Breast epithelium (tissue), 4 donors: ENCODE measurements around the gene TPPP. TPM values are rescaled to one million over a fixed set of nuclear protein-coding genes. Genes with fewer than 3 reads are reported as not detected.
"Not testable (repeated sequence)": the region's sequence is repeated elsewhere in the genome, so short reads cannot be mapped to it uniquely, and the experiment has no call there.

Experiments
- DNase-seq, 2 donors: peaks; one replicate each; pipeline ENCODE4 v3.0.0-alpha.2; 2019; ENCODE audit warnings: low spot score in 2 of 2
- H3K27ac ChIP-seq, 2 donors: fragments of 200-600 bp; sonication (generic) in 1 of 2; one replicate each; pipeline ENCODE4 v1.5.1; 2016 to 2019; ENCODE audit warnings: mild to moderate bottlenecking in 1 of 2
- H3K27me3 ChIP-seq, 2 donors: fragments of 200-600 bp; sonication (generic) in 1 of 2; one replicate each; pipeline versions ENCODE4 v1.5.1 to v1.6.0; 2017 to 2019; ENCODE audit warnings: control low read depth in 1 of 2, mild to moderate bottlenecking in 1 of 2
- H3K36me3 ChIP-seq: fragments of 200-600 bp; one replicate; pipeline ENCODE4 v1.5.1; 2019
- H3K4me1 ChIP-seq, 2 donors: fragments of 200-600 bp; sonication (generic); one replicate each; pipeline ENCODE4 v1.5.1; 2016 to 2019; ENCODE audit warnings: control low read depth in 1 of 2
- H3K4me3 ChIP-seq, 3 donors: fragments of 200-600 bp; sonication (generic); 1 replicate in 2 of 3; 2 replicates in 1 of 3; pipeline ENCODE4 v1.5.1; 2016 to 2019; ENCODE audit warnings: mild to moderate bottlenecking in 3 of 3, moderate library complexity in 2 of 3
- H3K9me3 ChIP-seq, 2 donors: fragments of 200-600 bp; sonication (generic) in 1 of 2; one replicate each; pipeline ENCODE4 v1.5.1; 2016 to 2019; ENCODE audit warnings: control low read depth in 1 of 2
- POLR2A ChIP-seq: fragments of 450-650 bp; IDR thresholded peaks from one replicate; pipeline ENCODE4 v1.6.1; 2016; ENCODE audit warnings: antibody characterized with exemption, mild to moderate bottlenecking, moderate library complexity
- POLR2AphosphoS5 ChIP-seq, 3 donors: sonication (generic); formaldehyde crosslinking; IDR thresholded peaks; one replicate each; pipeline ENCODE4 v1.6.1; 2017; ENCODE audit warnings: antibody characterized with exemption in 3 of 3
- intact Hi-C: fragments of 100-400 bp; cut with DNase I; formaldehyde crosslinking; loops from one replicate; pipeline ENCODE4 v1.15.1; 2023; ENCODE audit warnings: low total_unique reads
- total RNA-seq, 3 donors: library from RNA; depleted of rRNA; stranded (reverse); fragments of >200 nt; gene quantifications; one replicate each; pipeline ENCODE4 v1.1.0, GENCODE V29; 2016
- TF ChIP-seq, protein P1 (sequence below), 3 donors: fragments of 450-650 bp; IDR thresholded peaks; one replicate each; pipeline ENCODE4 v1.5.1; 2016 to 2017; ENCODE audit warnings: antibody characterized with exemption in 3 of 3, mild to moderate bottlenecking in 3 of 3, moderate library complexity in 3 of 3

The TPPP gene
- 1 to 10 TPM; 2.9 to 4.3 (median 3.4) TPM for total RNA-seq

DNA sequence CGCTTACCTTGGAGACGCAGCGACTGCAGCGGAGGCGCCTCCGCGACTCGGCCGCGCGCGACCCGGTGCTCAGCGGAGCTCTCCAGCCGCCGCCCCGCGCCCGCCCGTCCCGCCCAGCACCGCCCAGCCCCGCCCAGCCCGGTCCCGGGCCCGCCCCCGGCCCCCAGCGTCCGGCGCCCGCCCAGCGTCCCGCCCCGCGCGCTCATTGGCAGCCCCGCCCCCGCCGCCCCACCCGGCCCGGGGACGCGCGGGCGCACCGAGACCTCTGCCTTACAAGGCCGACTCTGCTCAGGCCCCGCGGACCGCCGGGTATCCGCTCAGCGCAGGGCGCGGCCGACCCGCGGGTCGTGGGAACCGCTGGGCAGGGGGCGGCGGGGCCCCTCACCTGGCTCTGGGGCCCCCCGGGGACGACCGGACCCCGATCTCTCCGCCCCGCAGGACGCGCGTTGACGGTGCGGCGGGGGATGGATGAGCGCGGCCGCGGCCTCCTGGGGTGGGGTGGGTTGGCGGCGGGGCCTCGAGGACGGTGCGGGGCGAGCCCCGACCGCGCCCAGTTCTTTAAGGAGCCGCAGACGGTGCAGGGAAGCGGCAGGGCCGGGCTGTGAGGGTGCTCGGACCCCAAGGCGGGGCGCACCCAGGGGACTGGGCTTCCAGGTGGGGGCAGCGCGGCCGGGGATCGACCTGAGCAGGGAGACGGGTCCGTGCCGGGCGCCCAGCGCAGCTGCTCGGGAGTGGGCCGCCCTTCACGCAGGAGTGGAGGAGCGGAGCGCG is at the start of gene TPPP:
TSS of gene TPPP (minus strand) at position 82 of the 771 bp plus-strand sequence. CDS start 15,292 bp downstream, outside the sequence.
- TF ChIP-seq POLR2AphosphoS5 (IDR thresholded peaks at IDR 0.05), result peak in 2 of 3 donors; percentile 38 to 47
- H3K9me3 ChIP-seq, intact Hi-C loops, H3K4me1 ChIP-seq, H3K36me3 ChIP-seq, H3K27me3 ChIP-seq: not testable (repeated sequence)
- DNase-seq, result peak; percentile 85 to 88
- Histone ChIP-seq H3K27ac (peak within 1 kb of the TSS; percentile 57 to 68), H3K4me3 (peak within 1 kb of the TSS; percentile 49 to 86 (median 58))

DNA sequence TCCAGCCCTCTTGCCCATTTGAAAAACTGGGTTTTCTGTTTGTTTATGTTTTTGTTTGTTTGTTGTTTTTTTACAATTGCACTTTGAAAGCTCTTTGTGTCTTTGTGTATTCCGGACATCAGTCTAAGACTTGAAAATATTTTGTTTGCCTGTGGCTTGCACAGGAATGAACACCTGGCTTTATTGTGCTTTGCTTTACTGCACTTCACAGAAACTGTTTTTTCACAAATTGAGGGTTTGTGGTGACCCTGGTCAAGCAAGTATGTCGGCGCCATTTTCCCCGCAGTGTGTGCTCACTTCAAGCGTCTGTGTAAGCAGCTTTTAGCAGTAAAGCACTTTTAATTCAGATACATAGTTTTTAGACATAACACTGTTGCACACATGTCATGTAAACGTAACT is 49.1 kb upstream of the TPPP start:
- H3K36me3 ChIP-seq, H3K27ac ChIP-seq, DNase-seq, H3K4me3 ChIP-seq, intact Hi-C loops, H3K4me1 ChIP-seq, H3K9me3 ChIP-seq, H3K27me3 ChIP-seq: not testable (repeated sequence)

DNA sequence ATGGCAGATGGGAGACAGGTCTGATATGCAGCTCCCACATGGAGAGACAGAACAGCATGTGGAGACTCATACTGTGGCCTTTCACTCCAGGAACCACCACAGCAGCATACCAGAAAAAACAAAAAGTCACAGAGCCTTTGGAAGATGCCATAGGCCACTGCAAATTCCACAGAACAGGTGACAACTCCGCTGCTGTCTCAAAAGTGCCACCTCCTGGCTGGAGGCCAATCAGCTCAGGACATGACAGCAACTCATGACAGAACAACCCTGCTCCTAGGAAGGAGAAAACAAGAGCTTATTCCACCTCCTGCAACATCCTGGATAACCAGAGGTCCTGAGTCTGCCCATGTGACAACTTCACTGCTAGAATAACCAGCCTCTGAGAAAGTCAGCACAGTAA is 41.0 kb upstream of the TPPP start:
- H3K4me3 ChIP-seq, DNase-seq, H3K4me1 ChIP-seq, H3K9me3 ChIP-seq, H3K27ac ChIP-seq, H3K27me3 ChIP-seq, intact Hi-C loops, H3K36me3 ChIP-seq: not testable (repeated sequence)

DNA sequence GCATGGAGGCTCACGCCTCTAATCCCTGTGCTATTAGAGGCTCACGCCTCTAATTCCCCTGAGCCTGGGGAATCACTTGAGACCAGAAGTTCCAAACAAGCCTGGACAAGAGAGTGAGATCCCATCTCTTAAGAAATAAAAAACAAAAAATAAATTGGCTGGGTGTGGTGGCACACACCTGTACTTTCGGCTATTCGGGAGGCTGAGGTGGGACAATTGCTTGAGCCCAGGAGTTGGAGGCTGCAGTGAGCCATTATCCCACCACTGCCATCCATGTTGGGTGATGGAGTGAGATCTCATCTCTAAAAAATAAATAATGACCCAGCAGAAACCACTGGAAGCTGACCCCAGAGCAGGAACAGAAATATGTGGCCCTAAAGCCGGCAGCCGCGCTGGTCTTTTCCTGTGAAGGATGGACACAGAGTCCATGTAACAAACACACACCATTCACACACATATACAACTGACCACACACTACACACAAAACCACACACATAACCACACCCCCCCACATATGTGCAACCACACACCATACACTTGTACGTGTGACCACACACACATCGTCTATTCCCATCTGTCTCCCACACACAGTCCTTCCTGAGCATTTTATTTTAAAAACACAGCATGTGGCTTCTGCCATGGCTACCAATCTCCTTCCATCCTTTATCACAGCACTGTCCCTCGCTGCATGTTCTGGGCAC is 39.8 kb upstream of the TPPP start:
- H3K4me3 ChIP-seq, H3K9me3 ChIP-seq, intact Hi-C loops, H3K27me3 ChIP-seq, H3K36me3 ChIP-seq, DNase-seq, H3K4me1 ChIP-seq, H3K27ac ChIP-seq: not testable (repeated sequence)

DNA sequence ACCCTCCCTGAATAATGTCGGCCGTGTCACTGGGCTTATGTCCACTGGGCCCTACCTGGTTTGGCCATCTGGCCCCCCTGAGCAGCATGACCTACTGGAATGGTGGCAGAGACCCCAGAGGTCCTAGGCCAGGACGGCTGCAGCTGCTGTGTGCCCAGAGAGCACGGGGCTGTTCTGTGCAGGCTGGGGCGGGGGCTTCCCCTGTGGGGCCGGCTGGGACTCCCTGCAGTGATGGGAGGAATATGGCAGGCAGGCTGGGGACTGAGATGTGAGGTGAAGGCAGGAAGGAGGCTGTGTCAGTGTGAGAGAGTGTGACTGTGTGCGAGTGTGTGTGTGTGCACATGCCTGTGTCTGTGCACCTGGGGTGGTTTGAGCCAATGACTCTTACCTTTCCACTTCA is 36.1 kb upstream of the TPPP start:
- H3K27ac ChIP-seq, H3K9me3 ChIP-seq, H3K27me3 ChIP-seq, H3K4me3 ChIP-seq, H3K36me3 ChIP-seq, H3K4me1 ChIP-seq, intact Hi-C loops, DNase-seq: not testable (repeated sequence)

DNA sequence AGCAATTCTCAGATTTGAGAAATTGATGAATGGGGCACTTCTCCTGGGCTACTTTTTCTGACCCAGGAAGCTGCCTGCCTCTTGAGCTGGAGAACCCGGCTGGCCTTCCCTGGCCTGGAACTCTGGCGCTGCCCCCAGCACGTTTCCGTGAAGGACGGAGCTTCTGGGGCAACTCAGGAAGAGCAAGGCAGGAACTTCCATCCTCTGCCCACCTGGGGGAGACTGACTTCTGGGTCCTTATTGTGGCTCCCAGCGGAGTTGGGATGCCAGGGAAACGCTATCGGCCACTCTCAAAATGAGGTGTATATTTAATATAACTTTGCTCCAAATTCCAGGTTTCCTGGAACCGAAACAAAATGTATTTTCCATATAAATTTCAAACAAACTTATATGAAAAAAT is 33.9 kb upstream of the TPPP start:
- H3K4me1 ChIP-seq, DNase-seq, H3K27ac ChIP-seq, H3K9me3 ChIP-seq, intact Hi-C loops, H3K4me3 ChIP-seq, H3K27me3 ChIP-seq, H3K36me3 ChIP-seq: not testable (repeated sequence)

DNA sequence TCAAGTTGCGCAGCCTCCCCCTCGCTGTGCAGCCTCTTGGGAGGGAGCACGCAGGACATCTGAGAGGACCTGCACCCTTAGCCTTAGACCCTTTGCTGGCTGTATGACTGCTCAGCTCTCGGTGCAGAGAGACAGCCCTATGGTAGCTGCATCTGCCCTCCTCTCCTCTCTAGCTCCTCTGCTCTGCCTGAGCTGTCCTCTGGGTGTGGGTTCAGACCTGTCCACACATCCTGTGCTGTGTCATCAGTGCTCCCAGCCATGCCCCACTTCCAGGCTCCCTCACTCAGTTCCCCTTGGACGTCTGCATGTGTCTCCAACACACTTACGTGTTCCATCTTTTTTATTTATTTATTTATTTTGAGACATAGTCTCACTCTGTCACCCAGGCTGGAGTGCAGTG is 30.7 kb upstream of the TPPP start:
- DNase-seq, intact Hi-C loops, H3K27ac ChIP-seq, H3K4me1 ChIP-seq, H3K36me3 ChIP-seq, H3K27me3 ChIP-seq, H3K4me3 ChIP-seq: not testable (repeated sequence)
- peaks cover 6 to 18% of the 10 kb centered on the region in 2 donors for H3K9me3 ChIP-seq

DNA sequence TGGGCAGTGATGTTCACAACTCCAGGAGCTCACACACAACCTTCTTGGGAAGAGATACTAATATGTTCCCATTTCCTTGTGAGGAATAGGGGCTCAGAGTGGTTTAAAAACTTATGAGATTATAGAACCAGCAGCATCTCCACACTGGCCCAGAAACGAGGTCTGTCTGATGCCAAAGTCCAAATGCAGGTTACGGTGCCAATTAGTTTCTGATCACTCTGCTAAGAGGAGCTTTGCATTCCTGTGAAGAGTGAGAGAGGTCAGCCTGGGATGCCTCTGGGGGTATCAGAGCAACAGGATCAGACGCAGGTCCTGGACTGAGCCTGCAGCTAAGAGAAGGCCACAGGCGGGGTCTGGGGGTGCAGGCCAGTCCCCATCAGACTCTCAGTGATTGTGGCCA is 30.2 kb upstream of the TPPP start:
- H3K4me1 ChIP-seq, H3K27ac ChIP-seq, H3K27me3 ChIP-seq, DNase-seq, H3K36me3 ChIP-seq, intact Hi-C loops, H3K4me3 ChIP-seq: not testable (repeated sequence)
- H3K9me3 ChIP-seq, result peaks cover 6 to 18% of the 10 kb centered on the region in 2 donors

DNA sequence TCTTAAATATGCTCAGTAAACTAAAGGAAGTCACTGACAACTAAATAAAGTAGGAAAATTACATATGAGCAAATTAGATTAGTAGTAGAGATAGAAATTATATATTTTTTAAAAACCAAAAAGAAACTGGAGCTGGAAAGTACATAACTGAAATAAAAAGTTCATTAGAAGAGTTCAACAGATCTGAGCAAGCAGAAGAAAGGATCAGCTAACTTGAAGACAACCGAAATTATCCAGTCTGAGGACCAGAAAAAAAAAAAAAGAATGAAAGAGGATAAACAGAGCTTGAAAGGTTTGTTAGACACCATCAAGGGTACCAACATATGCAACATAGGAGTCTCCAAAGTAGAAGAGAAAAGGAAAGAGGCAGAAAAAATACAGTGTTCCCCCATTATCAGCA is 26.2 kb upstream of the TPPP start:
- peaks cover 6 to 18% of the 10 kb centered on the region in 2 donors for H3K9me3 ChIP-seq
- DNase-seq, intact Hi-C loops, H3K4me1 ChIP-seq, H3K4me3 ChIP-seq, H3K36me3 ChIP-seq, H3K27me3 ChIP-seq, H3K27ac ChIP-seq: not testable (repeated sequence)

DNA sequence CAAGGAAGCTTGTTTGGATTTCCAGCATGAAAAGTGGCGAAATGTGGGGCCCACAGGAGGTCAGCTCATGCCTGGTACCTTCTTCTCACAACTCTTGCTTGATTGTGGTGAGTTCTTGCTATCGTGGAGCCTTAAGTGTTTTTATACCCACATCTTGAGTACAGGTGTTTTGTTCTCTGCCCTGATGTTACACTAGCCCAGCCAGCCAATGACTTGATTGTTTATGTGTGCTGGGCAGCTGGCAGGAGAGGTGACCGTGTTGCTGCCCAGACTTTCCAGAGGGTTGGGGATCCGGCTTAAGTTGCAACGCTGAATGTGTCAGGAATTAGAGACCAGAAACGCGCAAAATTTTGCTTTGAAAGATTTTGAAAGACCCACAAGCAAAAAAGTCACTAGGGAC is 24.0 kb upstream of the TPPP start:
- TF ChIP-seq, protein P1, sequence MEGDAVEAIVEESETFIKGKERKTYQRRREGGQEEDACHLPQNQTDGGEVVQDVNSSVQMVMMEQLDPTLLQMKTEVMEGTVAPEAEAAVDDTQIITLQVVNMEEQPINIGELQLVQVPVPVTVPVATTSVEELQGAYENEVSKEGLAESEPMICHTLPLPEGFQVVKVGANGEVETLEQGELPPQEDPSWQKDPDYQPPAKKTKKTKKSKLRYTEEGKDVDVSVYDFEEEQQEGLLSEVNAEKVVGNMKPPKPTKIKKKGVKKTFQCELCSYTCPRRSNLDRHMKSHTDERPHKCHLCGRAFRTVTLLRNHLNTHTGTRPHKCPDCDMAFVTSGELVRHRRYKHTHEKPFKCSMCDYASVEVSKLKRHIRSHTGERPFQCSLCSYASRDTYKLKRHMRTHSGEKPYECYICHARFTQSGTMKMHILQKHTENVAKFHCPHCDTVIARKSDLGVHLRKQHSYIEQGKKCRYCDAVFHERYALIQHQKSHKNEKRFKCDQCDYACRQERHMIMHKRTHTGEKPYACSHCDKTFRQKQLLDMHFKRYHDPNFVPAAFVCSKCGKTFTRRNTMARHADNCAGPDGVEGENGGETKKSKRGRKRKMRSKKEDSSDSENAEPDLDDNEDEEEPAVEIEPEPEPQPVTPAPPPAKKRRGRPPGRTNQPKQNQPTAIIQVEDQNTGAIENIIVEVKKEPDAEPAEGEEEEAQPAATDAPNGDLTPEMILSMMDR (IDR thresholded peaks at IDR 0.05), result no peak
- TF ChIP-seq POLR2A (no peak), POLR2AphosphoS5 (IDR thresholded peaks at IDR 0.05) (no peak)
- DNase-seq, result no peak
- Histone ChIP-seq H3K27me3 (no peaks in the 10 kb centered on the region), H3K4me3 (no peak overlapping the region), H3K27ac (no peak overlapping the region), H3K9me3 (peaks cover 6 to 18% of the 10 kb centered on the region in 2 donors), H3K4me1 (no peaks in the 10 kb centered on the region), H3K36me3 (no peaks in the 10 kb centered on the region)
- intact Hi-C loops, result no loop called here

DNA sequence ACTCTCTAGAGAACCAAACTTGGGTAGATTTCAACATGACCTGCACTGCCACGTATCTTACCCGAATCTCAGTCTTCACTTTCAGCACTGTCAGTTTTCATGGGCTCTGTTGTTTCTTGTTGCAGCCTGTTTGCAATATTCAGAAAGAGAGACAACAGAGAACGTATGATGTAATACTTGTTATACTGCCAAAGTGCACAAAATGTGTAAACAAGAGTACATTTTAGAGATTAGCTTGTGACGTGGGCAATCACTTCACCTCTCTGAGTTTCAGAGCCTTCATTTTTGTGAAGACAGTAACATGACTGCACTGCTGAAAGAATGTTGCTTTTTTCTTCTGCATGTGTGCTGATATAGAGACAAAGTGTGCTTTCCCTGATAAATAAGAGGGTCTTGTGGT is 23.6 kb upstream of the TPPP start:
- H3K4me1 ChIP-seq, result not testable (repeated sequence)

DNA sequence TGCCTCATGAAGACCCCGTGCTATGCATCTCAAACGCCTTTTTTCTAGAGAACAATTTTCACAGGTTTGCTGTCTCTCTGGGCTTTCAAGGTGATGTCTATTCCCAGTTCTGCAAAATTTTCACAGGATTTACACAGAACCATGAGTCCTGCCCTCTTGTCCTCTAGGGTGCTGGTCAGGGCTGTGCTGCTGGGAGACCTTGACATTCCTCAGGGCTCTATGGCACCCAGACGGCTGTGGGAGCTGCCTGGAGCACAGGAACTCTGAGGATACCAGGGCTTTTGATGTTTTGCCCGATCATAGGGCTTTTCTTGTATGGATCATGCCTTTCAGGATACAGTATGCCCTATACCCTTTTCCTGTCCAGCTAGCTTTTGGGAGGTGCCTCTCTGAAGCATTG is 22.5 kb upstream of the TPPP start:
- H3K27me3 ChIP-seq, H3K36me3 ChIP-seq, DNase-seq, H3K4me1 ChIP-seq, H3K4me3 ChIP-seq, intact Hi-C loops, H3K27ac ChIP-seq: not testable (repeated sequence)
- peaks cover 6 to 11% of the 10 kb centered on the region in 2 donors for H3K9me3 ChIP-seq

More for the DNA sequence above, 23.6 kb upstream of the TPPP start:
- H3K27me3 ChIP-seq, H3K4me3 ChIP-seq, H3K36me3 ChIP-seq, H3K27ac ChIP-seq, DNase-seq, intact Hi-C loops: not testable (repeated sequence)
- peaks cover 6 to 17% of the 10 kb centered on the region in 2 donors for H3K9me3 ChIP-seq
